HG03457 (cell line): ENCODE data around the gene KCNIP1.

Experiments used
- ATAC-seq: cut with Tn5 transposase; IDR thresholded peaks from one replicate; pipeline ENCODE4 v1.9.1; 2021; ENCODE audit warnings: moderate number of reproducible peaks; ENCODE audit not compliant: unreplicated experiment

Gene KCNIP1

DNA sequence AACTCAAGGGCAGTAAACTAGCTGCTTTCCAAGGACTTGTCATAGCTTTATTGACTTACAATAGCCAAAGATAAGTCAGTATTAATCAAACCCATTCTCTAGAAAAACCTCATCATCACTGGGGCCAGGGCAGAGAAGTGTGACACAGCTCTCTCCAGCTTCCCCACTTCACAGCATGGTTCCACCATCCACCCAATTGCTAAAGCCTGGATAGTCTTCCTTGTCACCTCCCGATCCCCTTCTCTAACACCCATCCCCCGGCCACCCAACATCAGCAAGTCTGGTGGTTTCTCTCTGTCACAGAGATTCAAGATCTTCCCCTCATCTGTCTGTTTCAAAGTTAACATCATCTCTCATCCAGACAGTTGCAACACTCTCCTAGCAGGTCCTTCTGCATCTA lies 191.1 kb downstream of the KCNIP1 start:
- ATAC-seq: no peak

GRCh38 chr5:170697031-170697430 lies 193.2 kb downstream of the KCNIP1 start:
- ATAC-seq: no peak

- no peak for ATAC-seq
Measured at GRCh38 chr5:170700503-170700902, 196.7 kb downstream of the KCNIP1 start.

- no peak for ATAC-seq
Measured at GRCh38 chr5:170701334-170701733, 197.5 kb downstream of the KCNIP1 start.

DNA sequence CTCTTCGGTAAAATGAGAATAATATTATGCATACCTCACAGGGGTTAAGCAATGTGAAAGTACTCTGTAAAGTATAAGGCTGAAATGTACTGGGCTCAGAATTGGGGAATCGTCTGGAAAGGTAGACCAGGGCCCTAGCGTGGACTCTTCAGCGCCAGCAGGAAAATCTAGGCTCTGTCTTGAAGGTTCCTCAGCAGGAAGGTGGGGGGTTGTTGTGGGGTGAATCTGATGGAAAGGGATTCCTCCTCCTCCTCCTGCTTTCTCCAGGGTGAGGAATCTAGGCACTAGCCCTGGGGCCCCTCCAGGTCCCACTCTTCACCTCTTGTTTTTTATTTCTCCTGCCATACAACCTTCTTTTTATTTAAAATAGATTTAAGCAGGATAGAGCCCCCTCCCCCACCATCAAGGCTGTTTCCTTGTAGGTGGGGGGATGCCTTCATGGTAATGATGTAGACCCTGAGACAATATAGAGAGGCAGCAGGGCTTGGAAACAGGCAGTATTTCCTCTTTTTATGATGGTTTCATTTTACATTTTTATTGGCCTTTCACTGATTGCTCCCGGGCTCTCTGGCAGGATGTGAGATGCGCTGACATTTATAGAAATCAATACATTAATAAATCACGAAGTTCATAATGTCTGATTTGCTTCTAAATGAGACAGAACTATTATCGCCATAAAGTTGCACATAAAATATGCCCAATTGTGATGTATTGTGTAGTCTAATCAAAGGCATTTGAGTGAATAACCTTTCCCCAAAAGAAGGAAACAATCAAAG lies 200.8 kb downstream of the KCNIP1 start:
- ATAC-seq: no peak

GRCh38 chr5:170709640-170710039 lies 205.8 kb downstream of the KCNIP1 start:
- no peak for ATAC-seq

DNA sequence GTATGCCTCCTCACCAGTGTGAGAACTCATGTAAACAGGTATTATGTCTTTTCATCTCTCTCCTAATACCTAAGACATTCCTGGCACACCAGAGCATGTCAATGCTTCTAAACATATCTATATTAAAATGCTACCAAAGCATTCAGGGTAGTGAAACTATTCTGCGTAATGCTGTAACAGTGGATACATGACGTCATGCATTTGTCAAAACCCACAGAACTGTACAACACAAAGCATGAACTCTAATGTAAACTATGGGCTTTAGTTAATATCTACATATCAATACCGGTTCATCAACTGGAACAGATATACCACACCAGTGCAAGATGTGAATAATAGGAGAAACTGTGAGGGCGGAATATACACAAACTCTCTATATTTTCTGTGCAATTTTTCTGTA lies 207.5 kb downstream of the KCNIP1 start:
- no peak for ATAC-seq

DNA sequence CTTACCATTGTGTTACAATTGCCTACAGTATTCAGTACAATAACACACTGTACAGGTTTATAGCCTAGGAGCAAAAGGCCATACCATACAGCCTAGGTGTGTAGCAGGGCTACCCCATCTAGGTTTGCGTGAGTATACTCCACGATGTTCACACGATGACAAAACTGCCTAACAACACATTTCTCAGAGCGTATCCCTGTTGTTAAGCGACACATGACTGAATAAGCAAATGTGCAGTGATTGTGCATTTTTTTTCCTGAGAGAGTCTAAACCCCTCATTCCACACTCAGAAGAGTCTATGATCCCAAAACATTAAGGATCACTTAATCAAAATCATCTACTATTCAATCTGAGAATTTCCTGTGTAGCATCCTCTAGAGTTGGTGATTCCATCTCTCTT lies 211.3 kb downstream of the KCNIP1 start:
- ATAC-seq: no peak

DNA sequence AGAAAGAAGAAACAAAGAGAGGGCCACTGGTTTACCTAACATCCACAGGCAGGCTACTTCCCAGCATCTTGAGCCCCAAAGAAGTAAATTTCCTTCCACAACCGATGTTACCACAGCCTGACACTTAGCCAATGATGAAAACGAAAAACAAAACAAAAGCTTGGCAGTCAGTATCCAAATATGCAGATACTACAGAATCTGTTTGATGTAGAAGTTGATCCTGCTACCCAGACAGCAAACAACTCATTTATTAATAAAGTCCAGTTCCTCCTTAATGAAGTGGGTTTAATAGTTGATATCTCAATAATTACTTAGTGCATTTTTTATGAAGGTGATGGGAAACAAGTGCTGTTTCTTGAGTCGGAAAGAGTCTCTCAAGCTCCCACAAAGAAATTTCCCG lies 212.6 kb downstream of the KCNIP1 start:
- no peak for ATAC-seq

DNA sequence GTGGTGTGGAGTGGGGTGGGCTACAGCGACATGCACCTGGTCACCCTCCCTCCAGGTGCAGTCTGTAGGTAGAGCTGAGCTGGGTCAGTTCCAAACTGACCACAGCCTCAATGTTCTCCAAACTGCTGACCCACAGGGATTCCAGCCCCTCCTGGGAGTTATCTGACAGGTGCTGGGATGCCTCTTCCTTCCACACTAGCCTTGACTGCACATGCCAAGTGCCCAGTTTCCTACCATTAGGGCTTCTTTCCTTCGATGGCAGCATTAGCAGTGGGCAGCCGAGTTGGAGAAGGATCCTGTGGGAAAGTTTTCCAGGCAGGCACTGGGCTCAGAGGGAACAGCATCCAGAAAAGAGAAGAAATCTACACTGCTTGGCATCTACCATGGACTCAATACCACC lies 215.7 kb downstream of the KCNIP1 start:
- no peak for ATAC-seq

DNA sequence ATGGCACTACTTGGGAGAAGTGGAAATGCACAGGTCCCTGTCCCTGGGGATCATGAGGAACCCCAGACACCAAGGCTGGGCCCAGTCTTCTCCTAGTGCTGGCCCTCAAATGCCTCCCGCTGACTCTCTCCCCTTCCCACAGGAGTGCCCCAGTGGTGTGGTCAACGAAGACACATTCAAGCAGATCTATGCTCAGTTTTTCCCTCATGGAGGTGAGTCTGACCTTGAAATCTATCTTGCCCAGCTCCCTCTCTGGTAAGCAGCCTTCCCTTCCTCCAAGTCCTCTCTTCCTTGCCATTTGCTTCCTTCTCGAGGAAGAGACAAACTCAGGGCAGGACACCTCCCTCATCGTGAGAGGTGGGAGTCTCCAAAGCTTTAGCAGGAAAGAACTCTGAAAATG lies 216.4 kb downstream of the KCNIP1 start:
- ATAC-seq: no peak

DNA sequence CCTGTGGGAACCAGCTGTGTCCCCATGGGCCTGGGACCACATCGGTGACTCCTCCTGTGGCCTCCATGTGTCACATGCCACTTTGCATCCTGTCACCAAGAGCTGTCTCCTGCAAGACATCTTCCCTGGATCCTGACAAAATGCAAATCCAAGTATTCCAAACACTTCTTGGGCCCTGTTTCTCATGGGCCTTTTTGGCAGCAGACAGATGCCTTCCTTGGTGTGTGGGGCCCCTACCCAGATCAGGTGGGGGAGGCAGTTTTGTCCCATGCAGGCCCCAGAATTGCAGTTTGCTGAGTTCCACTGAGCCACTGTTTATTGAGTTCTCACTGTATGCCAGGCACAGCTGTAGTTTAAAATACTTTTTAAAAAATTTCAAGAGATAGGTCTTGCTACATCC lies 217.2 kb downstream of the KCNIP1 start:
- ATAC-seq: no peak

DNA sequence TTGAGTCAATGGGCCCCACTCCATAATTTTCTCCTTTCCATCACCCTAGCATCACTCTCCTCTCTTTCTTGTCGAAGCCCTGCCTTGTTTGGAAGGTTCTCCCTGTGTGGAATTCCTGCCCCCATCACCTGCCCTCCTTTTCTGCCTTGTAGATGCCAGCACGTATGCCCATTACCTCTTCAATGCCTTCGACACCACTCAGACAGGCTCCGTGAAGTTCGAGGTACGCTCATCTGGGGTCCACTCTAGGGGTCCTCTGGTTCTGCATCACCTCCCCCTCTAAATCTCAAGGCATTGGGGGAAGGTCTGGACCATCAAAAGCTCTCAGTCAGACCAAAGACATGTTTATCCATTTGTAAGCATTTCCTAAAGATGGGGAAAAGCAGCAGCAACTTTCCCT lies 217.9 kb downstream of the KCNIP1 start:
- no peak for ATAC-seq

GRCh38 chr5:170722316-170722715 lies 218.5 kb downstream of the KCNIP1 start:
- no peak for ATAC-seq

DNA sequence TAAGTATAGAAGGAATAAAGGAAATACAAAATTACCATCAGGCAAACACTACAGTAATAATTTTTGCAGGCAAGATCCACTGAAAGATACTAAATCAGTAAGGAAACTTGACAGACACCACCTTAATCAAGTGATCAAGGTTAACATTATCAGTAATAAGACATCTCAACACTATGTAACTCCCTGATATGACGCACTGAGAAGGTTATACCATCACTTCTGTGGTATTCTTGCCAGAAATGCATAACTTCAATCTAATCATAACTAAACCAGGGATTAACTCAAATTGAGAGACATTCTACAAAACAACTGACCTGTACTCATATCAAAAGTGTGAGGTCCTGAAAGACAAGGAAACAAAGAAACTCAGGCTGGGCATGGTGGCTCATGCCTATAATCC lies 227.2 kb downstream of the KCNIP1 start:
- ATAC-seq: no peak

GRCh38 chr5:170732685-170733084 lies 228.9 kb downstream of the KCNIP1 start:
- ATAC-seq: no peak

GRCh38 chr5:170736966-170737365 lies 233.1 kb downstream of the KCNIP1 start:
- ATAC-seq: no peak

DNA sequence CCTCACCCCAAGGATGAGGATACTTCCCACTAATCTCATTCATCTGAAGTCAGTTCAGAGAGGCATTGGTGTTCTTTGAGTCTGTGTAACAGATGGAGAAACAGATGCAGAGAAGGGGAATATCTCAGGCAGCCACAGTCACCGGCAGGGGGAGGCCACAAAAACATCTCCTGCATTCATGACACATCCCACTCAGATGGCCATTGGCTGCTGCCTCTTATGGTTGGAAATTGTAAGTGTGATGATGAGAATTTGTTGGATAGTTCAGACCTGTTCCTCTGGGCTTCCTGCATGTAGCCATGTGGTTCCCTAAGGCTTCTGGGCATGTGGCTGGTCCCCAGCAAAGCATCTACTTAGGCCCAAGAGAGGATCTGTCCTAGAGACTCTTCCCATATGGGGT lies 233.8 kb downstream of the KCNIP1 start:
- no peak for ATAC-seq

DNA sequence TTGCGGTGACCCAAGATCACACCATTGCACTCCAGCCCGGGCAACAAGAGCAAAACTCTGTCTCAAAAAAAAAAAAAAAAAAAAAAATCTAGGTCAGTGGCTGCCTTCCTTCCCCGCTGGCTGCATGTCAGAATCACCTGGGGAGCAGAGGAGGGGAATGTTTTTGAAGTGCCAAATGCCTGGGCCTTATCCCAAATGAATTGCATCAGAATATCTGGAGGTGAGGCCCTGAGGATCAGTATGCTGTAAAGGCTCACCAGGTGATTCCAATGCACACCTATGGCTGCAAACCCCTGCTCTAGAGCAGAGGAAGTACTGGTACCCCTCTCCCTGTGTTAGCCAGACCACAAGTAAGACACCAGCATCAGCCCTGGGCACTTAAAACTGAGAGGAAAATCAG lies 235.0 kb downstream of the KCNIP1 start:
- no peak for ATAC-seq

DNA sequence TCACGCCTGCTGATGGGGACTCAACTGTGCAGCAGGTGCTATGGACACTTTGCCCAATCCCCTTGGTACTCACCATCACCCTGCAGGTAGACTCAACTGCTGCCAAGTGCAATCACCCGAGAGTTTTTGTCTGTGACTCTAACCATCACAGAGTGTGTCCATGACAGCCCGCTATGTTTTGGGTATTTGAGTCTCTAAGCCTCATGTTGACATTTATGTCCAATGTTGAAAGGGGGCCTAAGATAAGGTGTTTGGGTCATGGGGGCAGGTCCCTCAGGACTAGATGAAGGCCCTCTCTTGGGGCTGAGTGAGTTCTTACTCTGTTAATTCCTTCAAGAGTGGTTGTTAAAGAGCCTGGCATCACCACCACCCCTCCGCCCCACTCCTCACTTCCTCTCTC lies 235.6 kb downstream of the KCNIP1 start:
- ATAC-seq: no peak

- ATAC-seq: no peak
Measured at GRCh38 chr5:170740551-170741205, 236.9 kb downstream of the KCNIP1 start.

GRCh38 chr5:170741801-170742200 lies 238.0 kb downstream of the KCNIP1 start:
- ATAC-seq: no peak

GRCh38 chr5:170743876-170744212 lies 240.0 kb downstream of the KCNIP1 start:
- no peak for ATAC-seq
